Body of pancreas (tissue), 4 donors: ENCODE results near the gene KIAA1217. TPM values are rescaled to one million over a fixed set of nuclear protein-coding genes. Genes with fewer than 3 reads are reported as not detected.
A peak's percentile ranks its signal among the peaks of the same experiment; 100 is the strongest.

Source experiments
- ATAC-seq: fragments of 150-250 bp; one replicate; pipeline ENCODE4 v1.9.1; 2016
- DNase-seq, 4 donors: peaks; one replicate each; pipeline ENCODE4 v3.0.0-alpha.2; 2019
- H3K27ac ChIP-seq, 4 donors: fragments of 200-600 bp; sonication (generic); 1 replicate in 3 of 4; 2 replicates in 1 of 4; pipeline versions ENCODE4 v1.5.1 to v1.6.1; 2016 to 2019; ENCODE audit warnings: mild to moderate bottlenecking in 1 of 4, mixed read lengths in 1 of 4, moderate library complexity in 1 of 4
- H3K27me3 ChIP-seq, 2 donors: fragments of 200-600 bp; sonication (generic); one replicate each; pipeline ENCODE4 v1.6.0; 2016; ENCODE audit warnings: mild to moderate bottlenecking in 1 of 2
- H3K36me3 ChIP-seq, 2 donors: fragments of 200-600 bp; sonication (generic); replicated peaks in 1 of 2; 2 replicates each; pipeline ENCODE4 v1.5.1; 2016; ENCODE audit warnings: low read depth in 2 of 2; ENCODE audit not compliant: insufficient read depth in 1 of 2
- H3K4me1 ChIP-seq: fragments of 200-600 bp; sonication (generic); one replicate; pipeline ENCODE4 v1.6.0; 2016
- H3K4me3 ChIP-seq, 2 donors: fragments of 200-600 bp; sonication (generic); 1 replicate in 1 of 2; 2 replicates in 1 of 2; pipeline ENCODE4 v1.5.1; 2016 to 2019
- H3K9me3 ChIP-seq, 3 donors: fragments of 200-600 bp; sonication (generic); 1 replicate in 2 of 3; 2 replicates in 1 of 3; pipeline ENCODE4 v1.5.1; 2016
- CTCF ChIP-seq, 7 experiments: fragments of 450-650 bp in 4 of 7; fragments of 200-600 bp in 3 of 7; sonication (generic) in 3 of 7; IDR thresholded peaks; one replicate each; pipeline ENCODE4 v1.5.1; 2016 to 2019; ENCODE audit warnings: antibody characterized with exemption in 7 of 7
- POLR2A ChIP-seq, 3 donors: fragments of 450-650 bp; IDR thresholded peaks; one replicate each; pipeline ENCODE4 v1.6.1; 2016; ENCODE audit warnings: antibody characterized with exemption in 3 of 3, mild to moderate bottlenecking in 2 of 3
- WGBS, 2 donors: methylation state at CpG; one replicate each; pipeline ENCODE4 v1.1.5; 2017; 5-methylcytosine and 5-hydroxymethylcytosine counted together
- intact Hi-C: fragments of 100-400 bp; cut with DNase I; formaldehyde crosslinking; loops from one replicate; pipeline ENCODE4 v1.15.1; 2023
- total RNA-seq, 2 donors: library from RNA; depleted of rRNA; stranded (reverse); fragments of >200 nt; gene quantifications; one replicate each; pipeline ENCODE4 v1.1.0, GENCODE V29; 2016

The KIAA1217 gene
- total RNA-seq, 2 donors from 2014 or later = 25.9 to 36.9 TPM

- WGBS, 2 donors = 2 to 10% methylated on average over 4 of the region's 4 CpGs
- no peak for TF ChIP-seq CTCF (IDR thresholded peaks at IDR 0.05)
- no peak for TF ChIP-seq POLR2A (IDR thresholded peaks at IDR 0.05)
- no peaks in the 10 kb centered on the region for H3K27me3 ChIP-seq
- no peak overlapping the region for H3K4me3 ChIP-seq
- peak in 2 of 4 donors; percentile 21 to 45 for DNase-seq
- no peaks in the 10 kb centered on the region for H3K36me3 ChIP-seq
- H3K4me1 ChIP-seq = peaks cover 43% of the 10 kb centered on the region
- H3K27ac ChIP-seq = peak overlapping the region; percentile 50 to 79 (median 62)
- intact Hi-C loops = no loop called here
- ATAC-seq = peak; percentile 85
- no peaks in the 10 kb centered on the region for H3K9me3 ChIP-seq
Observed at GRCh38 chr10:24344279-24344678, 135.3 kb downstream of the KIAA1217 start.

GRCh38 chr10:24344695-24345463 is 135.9 kb downstream of the KIAA1217 start:
- no peak for TF ChIP-seq POLR2A (IDR thresholded peaks at IDR 0.05)
- TF ChIP-seq CTCF (IDR thresholded peaks at IDR 0.05) = no peak
- ATAC-seq (no peak), DNase-seq (no peak)
- 87 to 89% methylated on average over 7 of the region's 7 CpGs for WGBS, 2 donors
- Histone ChIP-seq H3K9me3 (no peaks in the 10 kb centered on the region), H3K36me3 (no peaks in the 10 kb centered on the region), H3K4me1 (peaks cover 37% of the 10 kb centered on the region), H3K27ac (peak overlapping the region; percentile 50 to 79 (median 62)), H3K4me3 (no peak overlapping the region), H3K27me3 (no peaks in the 10 kb centered on the region)
- intact Hi-C loops = no loop called here

GRCh38 chr10:24346877-24347519 is 138.1 kb downstream of the KIAA1217 start:
- no peak for TF ChIP-seq CTCF (IDR thresholded peaks at IDR 0.05)
- no peak for TF ChIP-seq POLR2A (IDR thresholded peaks at IDR 0.05)
- 37 to 42% methylated on average over 5 of the region's 5 CpGs for WGBS, 2 donors
- Histone ChIP-seq H3K4me3 (no peak overlapping the region), H3K9me3 (no peaks in the 10 kb centered on the region), H3K27me3 (no peaks in the 10 kb centered on the region), H3K27ac (peak overlapping the region; percentile 2 to 20 (median 7)), H3K4me1 (peaks cover 33% of the 10 kb centered on the region), H3K36me3 (no peaks in the 10 kb centered on the region)
- DNase-seq (no peak), ATAC-seq (no peak)
- intact Hi-C loops = no loop called here

- Histone ChIP-seq H3K4me3 (no peak overlapping the region), H3K4me1 (peaks cover 17% of the 10 kb centered on the region), H3K36me3 (no peaks in the 10 kb centered on the region), H3K27me3 (no peaks in the 10 kb centered on the region), H3K9me3 (no peaks in the 10 kb centered on the region), H3K27ac (peak overlapping the region in 1 of 4 donors; percentile 11)
- no peak for TF ChIP-seq POLR2A (IDR thresholded peaks at IDR 0.05)
- TF ChIP-seq CTCF (IDR thresholded peaks at IDR 0.05) = no peak
- no peak for ATAC-seq
- intact Hi-C loops = loop anchor here (10.0 kb wide), 1 partner anchor 115 kb away; no protein-coding TSS in a partner anchor
- DNase-seq = no peak
- 67 to 77% methylated on average over 3 of the region's 3 CpGs for WGBS, 2 donors
Observed at GRCh38 chr10:24349379-24350001, 140.6 kb downstream of the KIAA1217 start.
